Measurements from ENCODE around the gene TMEM63B.

TMEM63B gene

GRCh38 chr6:44145839-44146238 lies 18.5 kb downstream of the TMEM63B start:
- no peak for DNase-seq

DNA sequence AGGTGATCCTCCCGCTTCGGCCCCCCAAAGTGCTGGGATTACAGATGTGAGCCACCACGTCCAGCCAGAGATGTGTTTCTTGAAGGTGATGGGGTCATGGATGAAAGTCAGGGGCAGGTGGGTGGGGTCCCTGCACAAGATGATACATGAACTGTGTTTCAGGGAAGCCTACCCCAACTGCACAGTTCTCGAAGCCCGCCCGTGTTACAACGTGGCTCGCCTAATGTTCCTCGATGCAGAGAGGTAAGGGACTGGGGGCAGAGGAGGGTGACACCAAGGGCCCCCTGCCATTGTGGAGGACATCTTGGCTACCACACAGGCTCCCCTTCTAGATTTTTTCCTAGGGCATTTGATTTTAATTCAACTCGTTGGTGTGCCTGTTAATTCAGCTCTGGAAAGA lies 19.3 kb downstream of the TMEM63B start:
- no peak for DNase-seq

DNA sequence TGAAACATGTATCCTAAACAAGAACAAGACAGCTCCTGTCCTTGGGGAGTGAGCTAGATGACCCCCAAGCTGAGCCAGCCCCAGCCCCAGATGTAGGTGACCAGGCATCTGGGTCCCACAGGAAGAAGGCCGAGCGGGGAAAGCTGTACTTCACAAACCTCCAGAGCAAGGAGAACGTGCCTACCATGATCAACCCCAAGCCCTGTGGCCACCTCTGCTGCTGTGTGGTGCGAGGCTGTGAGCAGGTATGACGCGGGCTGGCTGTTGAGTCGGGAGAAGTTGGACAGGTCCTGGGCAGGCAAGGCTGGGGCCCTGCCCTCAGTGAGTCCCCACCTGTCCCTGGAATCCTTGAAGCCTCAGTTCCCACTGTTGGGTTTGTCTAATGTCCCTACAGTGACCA lies 19.9 kb downstream of the TMEM63B start:
- DNase-seq = no peak

- DNase-seq = no peak
Observed at GRCh38 chr6:44148306-44148705, 21.0 kb downstream of the TMEM63B start.

DNA sequence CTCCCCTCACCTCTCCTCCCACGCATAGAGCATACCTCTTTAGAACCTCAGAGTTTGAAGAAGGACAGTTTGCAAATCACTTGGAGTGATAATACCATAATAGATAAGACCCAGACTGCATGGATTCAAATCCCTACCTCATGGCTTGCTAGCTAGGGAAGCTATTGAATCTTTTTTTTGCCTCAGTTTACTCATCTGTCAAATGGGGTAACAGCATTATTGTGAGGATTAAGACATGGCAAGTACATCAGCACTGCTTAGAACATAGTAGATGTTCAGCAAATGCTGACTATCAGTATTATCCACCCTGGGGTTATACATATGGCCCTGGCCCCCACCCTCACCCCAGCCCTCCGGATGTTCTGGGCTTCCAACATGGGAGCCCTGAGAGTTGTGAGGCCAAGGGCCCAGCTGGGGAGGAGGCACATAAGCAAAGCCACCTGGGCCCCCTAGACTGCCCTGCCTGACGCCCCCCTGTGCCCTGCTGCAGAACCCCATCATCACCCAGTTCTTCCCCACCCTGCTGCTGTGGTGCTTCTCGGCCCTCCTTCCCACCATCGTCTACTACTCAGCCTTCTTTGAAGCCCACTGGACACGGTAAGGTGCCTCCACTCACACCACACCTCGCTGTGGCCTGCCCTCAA lies 22.1 kb downstream of the TMEM63B start:
- DNase-seq = no peak

DNA sequence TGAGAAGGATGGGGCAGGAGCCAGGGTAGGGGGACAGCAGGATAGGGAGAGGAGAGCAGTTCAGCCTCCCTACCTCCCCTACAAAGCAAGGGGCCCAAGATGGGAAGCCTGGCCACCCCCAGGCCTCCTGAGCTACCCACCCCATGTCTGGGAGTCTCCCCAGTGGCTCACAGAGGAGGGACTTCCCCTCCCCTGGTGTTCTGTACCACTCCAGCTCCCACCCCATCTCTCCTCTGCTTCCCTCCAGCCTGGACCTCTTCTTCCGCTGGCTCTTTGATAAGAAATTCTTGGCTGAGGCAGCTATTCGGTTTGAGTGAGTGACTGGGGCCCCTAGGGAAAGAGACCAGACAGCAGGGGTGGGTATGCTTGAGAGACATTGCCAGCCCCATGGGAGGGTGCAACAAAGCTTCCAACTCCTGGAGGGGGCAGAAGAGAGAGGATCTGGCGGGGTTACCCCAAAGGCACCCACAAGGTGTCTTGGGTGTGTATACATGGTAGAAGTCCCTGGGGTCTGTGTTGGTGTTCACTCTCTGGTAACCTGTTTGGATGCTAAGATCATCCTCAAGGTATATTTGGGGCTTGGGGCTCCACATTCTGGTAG lies 23.1 kb downstream of the TMEM63B start:
- no peak for DNase-seq

DNA sequence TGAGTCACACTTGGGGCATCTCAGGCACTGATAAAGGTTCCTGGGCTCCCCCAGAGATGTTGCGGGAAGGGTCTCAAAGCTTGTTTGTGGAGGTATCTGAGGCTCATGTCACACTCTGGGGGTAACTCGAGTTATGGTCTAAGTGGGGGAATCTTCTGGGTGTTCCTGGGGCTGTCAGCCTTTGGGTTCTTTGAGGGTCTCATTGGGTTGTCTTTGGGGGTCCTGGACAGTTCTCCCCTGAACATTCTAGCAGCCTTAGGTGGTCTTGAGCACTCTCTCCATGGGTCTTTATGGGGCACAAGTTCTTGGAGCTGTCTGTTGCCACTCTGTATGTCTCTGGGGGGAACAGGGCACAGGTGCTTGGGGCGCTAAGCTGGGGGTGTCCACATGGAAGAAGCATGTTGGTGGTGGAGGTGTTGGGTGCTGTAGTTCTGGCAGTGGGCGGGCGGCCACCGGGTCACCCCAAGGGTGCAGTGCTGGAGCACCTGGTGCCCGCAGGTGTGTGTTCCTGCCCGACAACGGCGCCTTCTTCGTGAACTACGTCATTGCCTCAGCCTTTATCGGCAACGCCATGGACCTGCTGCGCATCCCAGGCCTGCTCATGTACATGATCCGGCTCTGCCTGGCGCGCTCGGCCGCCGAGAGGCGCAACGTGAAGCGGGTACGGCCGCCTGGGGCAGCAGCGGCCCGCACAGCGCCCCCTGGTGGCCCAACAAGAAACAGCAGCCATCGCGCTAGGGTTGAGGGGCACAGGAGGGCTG lies 24.2 kb downstream of the TMEM63B start:
- peak; percentile 81 for DNase-seq

DNA sequence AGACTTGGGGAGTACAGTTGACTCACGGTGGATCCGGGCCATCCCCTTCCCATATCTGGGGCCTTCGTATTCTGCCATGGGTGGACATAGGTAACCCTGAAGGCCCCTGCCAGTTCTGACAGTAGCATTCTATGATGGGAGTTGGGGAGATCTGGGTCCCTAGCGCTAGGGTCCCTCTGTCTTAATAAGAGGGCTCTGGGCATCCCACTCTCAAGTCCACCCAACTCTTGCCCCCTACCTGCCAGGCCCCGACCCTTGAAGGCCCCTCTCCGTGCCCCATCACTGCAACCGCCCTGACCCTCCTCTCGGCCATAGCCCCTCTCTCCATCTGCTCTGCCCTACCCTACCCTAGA lies 24.7 kb downstream of the TMEM63B start:
- no peak for DNase-seq

GRCh38 chr6:44152533-44152932 lies 25.2 kb downstream of the TMEM63B start:
- no peak for DNase-seq

DNA sequence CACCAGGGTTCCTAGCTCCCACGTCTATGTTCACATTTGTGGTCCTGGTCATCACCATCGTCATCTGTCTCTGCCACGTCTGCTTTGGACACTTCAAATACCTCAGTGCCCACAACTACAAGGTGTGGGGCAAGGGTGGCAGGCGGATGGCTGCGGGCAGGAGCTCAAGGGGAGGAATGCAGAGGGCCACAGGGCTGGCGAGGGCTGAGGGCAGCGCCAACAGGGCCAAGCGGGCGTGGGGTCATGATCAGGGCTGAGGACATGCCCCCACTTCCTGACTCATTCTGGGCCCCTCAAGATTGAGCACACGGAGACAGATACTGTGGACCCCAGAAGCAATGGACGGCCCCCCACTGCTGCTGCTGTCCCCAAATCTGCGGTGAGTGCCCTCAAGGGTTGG lies 26.7 kb downstream of the TMEM63B start:
- no peak for DNase-seq

GRCh38 chr6:44156494-44157151 lies 29.3 kb downstream of the TMEM63B start:
- DNase-seq = no peak

DNA sequence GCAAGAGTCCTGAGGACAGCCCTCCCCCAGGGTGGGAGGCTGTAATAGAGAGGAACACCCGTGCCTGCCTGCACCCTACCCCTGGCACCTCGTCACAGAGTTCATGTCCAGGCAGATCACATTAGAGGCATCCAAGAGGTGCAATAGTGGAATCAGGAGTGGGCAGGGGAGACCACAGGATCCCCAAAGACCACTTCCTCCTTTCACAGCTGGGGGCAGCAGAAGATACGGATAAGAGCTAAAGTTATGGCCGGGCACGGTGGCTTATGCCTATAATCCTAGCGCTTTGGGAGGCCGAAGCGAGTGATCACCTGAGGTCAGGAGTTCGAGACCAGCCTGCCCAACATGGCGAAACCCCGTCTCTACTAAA lies 29.8 kb downstream of the TMEM63B start:
- DNase-seq = no peak

- DNase-seq = no peak
Observed at GRCh38 chr6:44158770-44159228, 31.4 kb downstream of the TMEM63B start, which contains the start of gene CAPN11. Gene CAPN11 (plus strand): TSS chr6:44158820. CDS start chr6:44158849, 29 bp downstream.

DNA sequence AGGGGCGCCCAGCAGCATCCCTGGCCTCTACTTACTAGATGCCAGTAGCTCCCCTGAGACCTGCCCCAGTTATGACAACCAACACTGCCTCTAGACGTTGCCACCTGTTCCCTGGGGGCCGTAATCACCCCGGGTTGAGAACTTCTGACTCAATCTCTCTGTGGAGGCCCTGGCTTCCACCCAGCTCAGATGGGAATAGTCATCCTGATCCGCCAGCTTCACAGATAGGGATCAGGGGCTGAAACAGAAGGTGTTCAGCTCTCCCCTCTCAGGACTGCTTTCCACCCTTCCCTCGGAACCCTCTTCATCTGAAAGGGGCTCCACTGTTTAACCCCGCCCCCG lies 34.6 kb downstream of the TMEM63B start:
- DNase-seq = no peak

DNA sequence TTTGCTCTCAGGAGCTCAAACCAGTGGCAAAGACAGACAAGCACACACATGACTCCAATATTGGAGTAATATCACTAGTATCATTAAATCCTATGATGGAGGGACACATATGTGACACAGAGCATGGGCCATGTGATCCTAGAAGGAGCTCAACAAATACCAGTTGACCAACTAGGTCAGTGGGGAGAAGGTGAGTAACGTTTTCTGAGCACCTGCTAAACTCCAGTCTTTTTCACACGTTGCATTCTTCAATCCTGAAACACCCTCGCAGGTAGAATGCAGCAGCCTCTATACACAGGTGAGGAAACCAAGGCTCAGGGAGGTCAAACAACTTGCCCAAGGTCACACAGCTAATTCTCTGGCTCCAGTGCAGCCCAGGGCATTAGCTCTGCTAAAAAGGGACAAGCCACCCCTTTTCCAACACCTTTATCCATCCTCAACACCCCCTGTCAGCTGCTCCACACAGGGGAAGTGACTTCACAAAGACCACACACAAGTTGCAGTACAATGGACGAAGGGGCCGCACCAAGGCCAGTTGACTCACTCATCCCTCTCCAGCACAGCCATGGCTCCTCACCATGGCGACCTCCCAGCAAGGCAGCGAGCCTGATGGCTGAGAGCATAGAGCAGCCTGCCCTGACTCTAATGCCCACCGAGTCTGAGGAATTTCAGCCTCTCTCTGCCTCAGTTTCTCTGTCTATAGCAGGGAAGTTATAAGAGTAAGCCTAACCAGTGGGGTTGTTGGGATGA lies 35.7 kb downstream of the TMEM63B start:
- DNase-seq = no peak

DNA sequence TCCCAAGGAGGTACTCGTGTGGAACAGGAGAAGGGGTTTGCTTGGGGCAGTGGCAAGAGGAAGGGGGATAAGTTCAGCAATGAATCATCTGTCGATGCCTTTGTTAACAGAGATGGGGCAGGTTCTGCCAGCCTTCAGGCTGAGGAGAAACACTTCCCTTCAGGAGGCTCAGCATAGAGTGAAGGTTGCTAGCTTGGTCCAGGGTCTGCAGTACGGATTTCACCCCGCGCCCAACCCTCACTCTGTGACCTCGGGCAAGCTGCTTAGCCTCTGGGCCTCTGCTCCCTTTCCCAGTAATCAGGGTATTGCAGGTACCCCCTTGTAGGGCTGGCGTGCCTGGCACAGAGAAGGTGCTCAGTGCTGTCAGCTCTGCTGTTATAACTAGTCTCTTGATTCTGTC lies 38.8 kb downstream of the TMEM63B start:
- DNase-seq = no peak

- no peak for DNase-seq
Observed at GRCh38 chr6:44166591-44167184, 39.3 kb downstream of the TMEM63B start.

GRCh38 chr6:44167567-44167966 lies 40.2 kb downstream of the TMEM63B start:
- DNase-seq = no peak

DNA sequence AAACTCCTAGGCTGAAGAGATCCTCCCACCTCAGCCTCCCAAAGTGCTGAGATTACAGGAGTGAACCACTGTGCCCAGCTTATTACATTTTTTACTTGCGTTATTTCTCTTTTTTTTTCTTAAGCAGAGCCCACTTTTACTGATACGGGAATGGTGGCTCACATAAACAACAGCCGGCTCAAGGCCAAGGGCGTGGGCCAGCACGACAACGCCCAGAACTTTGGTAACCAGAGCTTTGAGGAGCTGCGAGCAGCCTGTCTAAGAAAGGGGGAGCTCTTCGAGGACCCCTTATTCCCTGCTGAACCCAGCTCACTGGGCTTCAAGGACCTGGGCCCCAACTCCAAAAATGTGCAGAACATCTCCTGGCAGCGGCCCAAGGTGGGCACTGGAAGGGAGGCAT lies 41.8 kb downstream of the TMEM63B start:
- DNase-seq = no peak

GRCh38 chr6:44169886-44170570 lies 42.7 kb downstream of the TMEM63B start:
- DNase-seq = no peak

DNA sequence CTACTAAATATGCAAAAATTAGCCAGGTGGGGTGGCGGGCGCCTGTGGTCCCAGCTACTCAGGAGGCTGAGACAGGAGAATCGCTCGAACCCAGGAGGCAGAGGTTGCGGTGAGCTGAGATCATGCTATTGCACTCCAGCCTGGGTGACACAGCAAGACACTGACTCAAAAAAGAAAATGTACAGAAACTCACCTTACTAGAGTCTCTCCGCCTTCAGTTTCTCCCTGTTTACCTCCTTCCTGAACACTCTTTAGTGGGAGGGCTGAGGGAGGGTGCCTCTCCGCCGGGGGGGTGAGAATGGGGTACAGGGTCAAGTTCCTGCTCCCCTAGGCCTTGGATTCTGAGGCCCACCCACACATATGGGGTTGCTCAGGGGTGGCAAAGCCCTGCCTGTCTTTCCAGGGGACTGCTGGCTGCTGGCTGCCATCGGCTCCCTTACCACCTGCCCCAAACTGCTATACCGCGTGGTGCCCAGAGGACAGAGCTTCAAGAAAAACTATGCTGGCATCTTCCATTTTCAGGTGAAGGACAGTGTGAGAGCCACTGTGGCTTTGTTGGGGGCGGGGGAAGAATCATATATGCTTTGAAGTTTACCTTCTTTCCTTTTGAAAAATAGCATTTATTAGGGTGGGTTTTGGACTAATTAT lies 44.7 kb downstream of the TMEM63B start:
- DNase-seq = no peak

All from suppressor macrophage treated with lipopolysaccharide for 4 hours (primary cell).